Measurements from ENCODE around the gene TNIP1.

DNA sequence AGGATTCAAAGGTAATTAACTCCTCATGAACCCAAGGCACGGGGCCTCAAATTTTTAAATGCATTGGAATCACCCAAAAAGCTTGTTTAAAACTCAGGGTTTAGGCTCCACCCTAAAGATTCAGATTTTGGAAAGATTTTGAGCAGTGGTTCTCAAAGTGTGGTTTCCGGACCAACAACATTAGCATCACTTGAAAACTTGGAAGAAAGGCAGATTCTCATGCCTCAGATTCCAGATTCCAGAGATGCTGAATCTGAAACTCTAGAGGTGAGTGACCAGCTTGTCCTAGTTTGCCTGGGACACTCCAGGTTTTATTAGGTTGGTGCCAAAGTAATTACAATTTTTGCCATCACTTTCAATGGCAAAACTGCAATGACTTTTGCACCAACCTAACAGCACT lies 24.7 kb upstream of the TNIP1 start:
- TF ChIP-seq, protein P1, sequence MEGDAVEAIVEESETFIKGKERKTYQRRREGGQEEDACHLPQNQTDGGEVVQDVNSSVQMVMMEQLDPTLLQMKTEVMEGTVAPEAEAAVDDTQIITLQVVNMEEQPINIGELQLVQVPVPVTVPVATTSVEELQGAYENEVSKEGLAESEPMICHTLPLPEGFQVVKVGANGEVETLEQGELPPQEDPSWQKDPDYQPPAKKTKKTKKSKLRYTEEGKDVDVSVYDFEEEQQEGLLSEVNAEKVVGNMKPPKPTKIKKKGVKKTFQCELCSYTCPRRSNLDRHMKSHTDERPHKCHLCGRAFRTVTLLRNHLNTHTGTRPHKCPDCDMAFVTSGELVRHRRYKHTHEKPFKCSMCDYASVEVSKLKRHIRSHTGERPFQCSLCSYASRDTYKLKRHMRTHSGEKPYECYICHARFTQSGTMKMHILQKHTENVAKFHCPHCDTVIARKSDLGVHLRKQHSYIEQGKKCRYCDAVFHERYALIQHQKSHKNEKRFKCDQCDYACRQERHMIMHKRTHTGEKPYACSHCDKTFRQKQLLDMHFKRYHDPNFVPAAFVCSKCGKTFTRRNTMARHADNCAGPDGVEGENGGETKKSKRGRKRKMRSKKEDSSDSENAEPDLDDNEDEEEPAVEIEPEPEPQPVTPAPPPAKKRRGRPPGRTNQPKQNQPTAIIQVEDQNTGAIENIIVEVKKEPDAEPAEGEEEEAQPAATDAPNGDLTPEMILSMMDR (IDR thresholded peaks at IDR 0.05): no peak
- TF ChIP-seq POLR2A (IDR thresholded peaks at IDR 0.05): no peak

Data from testis (tissue), 2 donors.